ENCODE results near the gene HLA-E.

GRCh38 chr6:30495993-30496392 is 6.7 kb downstream of the HLA-E start:
- TF ChIP-seq CTCF (IDR thresholded peaks at IDR 0.05) (no peak), POLR2A (IDR thresholded peaks at IDR 0.05) (no peak)
